IPS-NIHi7 (cell line): ENCODE measurements around the gene PLPP4.

Source experiments
- DNase-seq: peaks from one replicate; pipeline ENCODE4 v3.0.0; 2012; ENCODE audit warnings: mixed read lengths; ENCODE audit errors: extremely low spot score

Gene PLPP4

DNA sequence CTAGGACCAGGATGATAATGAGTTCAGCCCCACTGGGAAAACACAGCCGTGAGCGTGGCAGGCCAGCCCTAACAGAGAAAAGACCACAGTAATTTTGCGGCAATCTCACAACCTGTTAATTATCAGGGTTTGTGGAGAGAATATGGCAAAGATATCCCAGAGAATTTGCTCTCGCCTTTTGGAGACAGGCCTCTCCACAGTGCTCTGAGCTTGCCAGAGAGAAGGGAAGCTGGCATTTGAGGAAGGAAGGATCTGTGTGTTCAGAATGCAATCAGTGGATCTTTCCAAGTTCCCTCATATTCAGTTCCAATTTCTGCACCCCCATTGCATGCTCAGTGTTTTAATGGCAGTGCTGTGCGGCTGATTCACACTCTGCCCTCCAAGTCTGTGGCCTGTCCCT lies 60.2 kb downstream of the PLPP4 start:
- no peak for DNase-seq

DNA sequence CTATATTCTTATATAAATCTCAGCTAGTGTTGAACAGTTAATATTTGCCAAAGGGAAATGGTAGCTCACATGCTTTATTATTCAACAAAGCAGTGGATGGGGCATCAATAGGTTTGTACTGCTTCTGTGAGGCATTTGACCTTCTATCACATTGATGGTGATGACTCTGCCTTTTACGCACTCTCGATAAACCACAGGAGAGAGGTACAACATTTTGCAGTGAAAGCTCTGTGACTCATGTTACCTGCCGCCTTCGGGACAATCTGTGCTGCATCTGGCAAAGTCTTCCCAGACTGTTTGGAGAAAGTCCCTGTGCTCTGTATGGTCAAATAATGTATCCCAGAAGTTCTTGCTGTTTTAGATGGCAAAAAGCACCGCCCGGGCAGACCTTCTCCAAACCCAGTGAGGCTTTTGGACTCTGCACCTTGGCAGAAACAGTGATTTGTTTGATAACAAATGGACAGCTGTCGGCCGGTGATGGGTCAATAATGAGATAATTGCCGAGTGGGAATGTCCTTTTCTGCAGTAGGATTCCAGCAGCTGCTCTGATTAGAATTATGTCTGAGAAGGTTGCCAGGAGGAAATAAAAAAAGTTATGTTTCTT lies 61.0 kb downstream of the PLPP4 start:
- DNase-seq: no peak

- no peak for DNase-seq
These were observed 64.9 kb downstream of the PLPP4 start for GRCh38 chr10:120521880-120522279.

GRCh38 chr10:120527691-120528090 lies 70.7 kb downstream of the PLPP4 start:
- DNase-seq: no peak

DNA sequence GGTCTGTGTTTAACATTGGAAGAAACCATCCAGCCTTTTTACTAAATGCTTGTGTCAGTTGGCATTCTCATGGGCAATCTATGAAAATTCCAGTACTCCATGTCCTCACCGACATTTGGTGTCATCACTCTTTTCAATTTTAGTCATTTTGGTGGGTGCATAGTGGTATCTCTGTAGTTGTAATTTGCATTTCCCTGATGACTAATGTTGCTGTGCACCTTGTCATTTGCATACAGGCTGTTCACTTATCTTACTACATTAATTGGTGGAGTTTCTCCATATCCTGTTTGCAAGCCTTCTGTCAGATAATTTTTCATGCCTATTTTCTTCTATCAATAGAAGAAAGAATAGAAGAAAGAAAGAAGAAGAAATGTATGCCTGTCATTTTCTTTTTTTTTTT lies 73.7 kb downstream of the PLPP4 start:
- no peak for DNase-seq

DNA sequence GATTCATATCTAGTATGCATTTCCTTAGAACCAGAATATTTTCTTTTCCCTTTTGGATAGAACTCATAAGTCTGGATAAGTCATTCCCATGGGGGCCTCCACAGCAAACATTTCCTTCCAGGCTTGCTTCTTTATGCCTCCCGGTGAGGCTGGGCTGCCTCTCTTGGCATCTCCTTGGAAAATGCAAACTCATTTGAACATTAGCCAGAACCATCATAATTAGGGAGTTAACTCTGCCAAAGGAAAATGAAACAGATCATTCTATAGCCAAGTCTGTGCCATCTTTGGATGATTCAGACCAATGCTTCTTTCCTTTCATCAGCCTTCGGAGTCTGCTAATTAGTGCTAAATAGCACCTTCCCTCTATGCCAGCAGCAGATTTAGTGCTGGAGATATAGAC lies 81.1 kb downstream of the PLPP4 start:
- DNase-seq: no peak

- no peak for DNase-seq
These were observed 82.0 kb downstream of the PLPP4 start for GRCh38 chr10:120539076-120539475.

DNA sequence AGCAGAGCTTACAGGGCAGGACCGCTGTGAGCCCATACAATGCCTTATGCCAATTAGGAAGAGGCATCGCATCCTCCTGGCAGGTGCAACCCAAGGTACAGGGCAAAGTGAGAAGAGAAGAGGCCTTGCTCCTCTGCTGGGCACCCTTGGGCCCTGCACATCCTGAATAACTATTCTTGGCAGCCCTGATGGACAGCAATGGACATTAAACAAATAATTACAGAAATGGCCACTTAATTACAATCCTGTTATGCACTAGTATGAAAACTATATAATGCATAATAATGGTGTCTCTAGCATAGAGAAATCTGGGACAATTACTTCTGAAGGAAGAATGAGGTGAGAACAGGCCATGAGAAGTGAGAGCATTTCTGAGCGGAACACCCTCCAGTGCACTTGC lies 83.5 kb downstream of the PLPP4 start:
- DNase-seq: no peak

DNA sequence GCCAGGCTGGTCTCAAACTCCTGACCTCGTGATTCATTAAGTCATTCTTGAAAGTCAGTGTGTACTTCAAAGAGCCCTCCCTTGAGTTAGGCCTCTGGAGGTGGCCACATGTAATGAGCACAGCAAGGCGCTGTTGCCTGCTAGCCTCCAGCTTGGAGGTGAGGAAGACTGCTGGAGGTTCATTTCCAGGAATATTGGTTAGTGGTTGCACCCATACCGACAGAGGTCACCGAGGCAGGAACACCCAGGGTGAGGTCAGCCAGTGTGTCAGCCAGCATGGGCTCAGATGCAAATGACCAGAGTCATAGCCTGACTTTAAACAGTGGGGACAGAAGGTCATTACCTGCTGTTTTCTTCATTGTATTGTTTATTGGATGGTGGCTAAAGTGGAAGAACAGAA lies 85.0 kb downstream of the PLPP4 start:
- no peak for DNase-seq

DNA sequence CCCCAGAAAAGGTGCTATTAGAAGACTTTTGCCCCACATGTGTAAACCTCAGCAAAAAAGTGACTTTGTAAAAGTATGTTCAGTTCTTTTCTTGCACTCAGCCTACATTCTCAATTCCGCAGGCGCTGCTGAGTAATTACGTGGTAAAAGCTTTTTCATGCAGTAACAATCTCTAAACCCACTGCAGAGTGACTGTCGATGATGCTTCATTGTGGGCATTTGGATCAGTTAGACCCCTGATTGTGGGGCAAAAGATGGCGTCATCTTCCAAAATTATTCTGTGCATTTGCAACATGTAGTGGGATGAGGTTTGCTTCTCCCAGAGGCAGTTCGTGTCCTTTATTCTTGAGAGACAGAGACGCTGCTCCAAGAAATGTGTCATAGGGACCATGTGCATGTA lies 85.6 kb downstream of the PLPP4 start:
- no peak for DNase-seq

DNA sequence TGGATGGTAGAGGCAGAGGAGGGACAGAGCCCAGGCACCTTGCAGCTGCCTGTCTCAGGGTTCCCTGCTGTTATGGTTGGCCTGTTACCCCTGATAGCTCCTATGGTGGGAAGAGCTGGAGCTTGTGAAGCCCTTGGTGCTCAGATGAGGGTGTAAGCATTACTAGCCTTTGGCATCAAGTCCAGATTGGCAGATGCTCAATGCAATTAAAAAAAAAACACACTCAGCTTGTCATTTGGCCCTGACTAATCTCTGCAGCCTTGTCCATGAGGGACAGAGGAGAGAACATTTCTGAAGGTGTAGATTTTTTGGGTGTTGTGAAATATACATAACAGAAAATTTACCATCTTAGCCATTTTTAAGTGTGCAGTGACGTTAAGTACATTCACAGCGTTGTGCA lies 86.3 kb downstream of the PLPP4 start:
- no peak for DNase-seq

DNA sequence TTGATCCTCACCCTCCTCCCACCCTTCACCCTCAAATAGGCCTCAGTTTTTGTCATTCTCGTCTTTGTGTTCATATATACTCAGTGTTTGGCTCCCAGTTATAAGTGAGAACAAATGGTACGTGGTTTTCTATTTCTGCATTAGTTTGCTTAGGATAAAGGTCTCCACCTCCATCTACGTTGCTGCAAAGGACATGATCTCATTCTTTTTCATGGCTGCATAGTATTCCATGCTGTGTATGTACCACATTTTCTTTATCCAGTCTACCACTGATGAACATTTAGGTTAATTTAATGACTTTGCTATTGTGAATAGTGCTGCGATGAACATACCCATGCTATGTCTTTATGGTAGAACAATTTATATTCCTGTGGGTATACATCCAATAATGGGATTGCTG lies 91.2 kb downstream of the PLPP4 start:
- no peak for DNase-seq

- no peak for DNase-seq
These were observed 95.2 kb downstream of the PLPP4 start for GRCh38 chr10:120552262-120552661.

DNA sequence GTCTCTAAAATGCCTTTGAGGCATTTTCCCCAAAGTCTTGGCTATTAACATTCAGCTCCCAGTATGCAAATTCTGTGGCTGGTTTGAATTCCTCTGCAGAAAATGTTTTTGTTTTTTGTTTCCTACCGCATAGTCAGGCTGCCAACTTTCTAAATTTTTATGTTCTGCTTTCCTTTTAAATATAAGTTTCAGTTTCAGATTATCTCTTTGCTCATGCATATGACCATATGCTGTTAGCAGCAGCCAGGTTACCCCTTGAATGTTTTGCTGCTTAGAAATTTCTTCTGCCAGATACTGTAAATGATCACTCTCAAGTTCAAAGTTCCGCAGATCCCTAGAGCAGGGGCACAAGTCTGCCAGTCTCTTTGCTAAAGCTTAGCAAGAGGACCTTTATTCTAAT lies 96.9 kb downstream of the PLPP4 start:
- DNase-seq: no peak

DNA sequence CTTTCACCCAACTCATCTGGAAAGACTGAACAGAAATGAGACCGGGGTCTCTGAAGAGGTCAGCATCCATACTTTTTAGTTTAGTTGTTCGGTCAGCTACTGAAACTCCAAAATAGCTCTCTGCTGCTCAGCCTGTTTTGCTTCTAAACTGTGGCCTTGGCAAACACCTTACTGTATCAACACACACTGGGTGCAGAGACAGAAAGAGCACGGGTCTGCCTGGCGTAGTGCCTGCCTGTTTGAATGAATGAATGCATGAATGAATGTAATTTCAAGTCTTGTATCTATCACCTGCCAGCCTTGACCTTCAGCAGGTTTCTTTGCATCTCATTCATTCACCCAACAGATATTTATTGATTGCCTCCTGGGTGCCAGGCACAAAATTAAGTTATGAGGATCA lies 98.4 kb downstream of the PLPP4 start:
- no peak for DNase-seq

DNA sequence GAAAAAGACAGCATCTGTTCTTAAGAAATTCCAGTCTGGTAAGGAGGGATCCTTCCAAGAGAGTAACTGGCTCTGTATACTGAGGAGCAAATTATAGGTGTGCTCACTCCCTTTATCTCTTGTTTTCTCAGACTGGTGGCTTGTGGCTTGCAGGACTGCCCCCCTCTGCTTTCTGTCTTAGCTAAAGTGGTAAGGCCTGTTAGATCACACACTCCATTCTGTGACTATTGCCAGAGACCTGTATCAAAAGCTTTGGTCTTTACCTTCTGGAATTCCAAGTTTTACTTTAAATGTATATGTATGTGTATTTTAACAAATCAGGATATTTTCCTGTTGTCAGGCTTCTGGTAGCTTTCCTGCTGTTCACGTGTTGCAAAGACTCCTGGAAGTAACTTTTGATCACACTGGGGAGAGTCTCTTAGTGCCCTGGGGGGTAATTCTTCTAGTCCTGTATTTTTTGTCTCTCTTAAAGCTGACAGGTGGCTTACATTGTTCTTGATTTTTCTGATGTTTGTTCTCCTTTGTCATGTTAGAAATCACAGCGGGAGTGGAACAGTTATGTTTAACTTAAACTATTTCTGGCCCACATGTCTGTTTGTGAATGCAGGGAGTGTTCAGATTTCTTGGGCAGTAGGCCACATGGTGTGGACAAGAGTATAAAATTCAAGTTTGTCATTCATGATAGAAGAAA lies 99.0 kb downstream of the PLPP4 start:
- no peak for DNase-seq

GRCh38 chr10:120557311-120557710 lies 100.3 kb downstream of the PLPP4 start:
- DNase-seq: no peak

DNA sequence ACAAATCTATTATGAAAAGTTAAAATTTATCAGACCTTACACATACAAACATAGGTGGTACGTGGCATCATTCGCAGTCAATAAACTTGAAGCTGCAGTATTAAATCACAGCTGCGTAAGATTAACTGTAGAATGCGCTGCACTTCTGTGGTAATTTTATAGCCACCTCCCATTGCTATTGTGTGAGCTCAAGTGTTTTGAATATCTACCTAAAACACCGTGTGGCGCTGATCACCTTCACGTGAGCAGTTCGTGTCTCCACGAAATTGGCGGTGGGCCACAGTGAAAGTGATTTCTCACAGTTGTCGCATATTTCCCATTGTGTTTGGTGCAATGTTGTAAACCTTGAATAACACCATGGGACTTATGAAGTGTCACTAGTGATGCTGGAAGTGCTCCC lies 102.8 kb downstream of the PLPP4 start:
- no peak for DNase-seq

DNA sequence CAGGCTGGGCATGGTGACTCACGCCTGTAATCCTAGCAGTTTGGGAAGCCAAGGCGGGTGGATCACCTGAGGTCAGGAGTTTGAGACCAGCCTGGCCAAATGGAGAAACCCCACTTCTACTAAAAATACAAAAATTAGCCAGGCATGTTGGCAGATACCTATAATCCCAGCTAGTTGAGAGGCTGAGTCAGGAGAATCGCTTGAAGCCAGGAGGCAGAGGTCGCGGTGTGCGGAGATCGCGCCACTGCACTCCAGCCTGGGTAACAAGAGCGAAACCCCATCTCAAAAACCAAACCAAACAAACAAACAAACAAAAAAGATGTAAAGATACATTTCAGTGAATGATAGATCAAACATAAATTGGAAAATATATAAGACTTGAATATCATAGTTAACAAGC lies 105.9 kb downstream of the PLPP4 start:
- DNase-seq: no peak

DNA sequence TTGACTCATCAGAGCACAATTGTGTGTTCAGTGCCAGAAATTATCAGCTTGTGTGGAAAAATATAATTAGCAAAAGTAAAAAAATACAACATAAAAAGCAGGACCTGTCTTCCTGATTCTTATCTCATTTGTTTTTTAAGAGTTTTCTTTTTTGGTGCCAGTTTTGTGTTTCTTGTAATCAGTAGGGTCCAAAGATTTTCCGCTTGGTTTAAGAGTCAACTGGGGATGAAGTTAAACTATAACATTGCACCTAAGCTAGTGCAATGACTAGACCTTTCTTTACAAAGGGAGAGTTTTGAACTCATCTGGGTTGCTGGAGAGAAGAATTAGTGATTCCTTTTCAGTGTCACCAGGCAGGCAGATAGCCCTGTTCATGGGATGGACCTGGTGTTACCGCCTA lies 113.4 kb downstream of the PLPP4 start:
- DNase-seq: no peak

DNA sequence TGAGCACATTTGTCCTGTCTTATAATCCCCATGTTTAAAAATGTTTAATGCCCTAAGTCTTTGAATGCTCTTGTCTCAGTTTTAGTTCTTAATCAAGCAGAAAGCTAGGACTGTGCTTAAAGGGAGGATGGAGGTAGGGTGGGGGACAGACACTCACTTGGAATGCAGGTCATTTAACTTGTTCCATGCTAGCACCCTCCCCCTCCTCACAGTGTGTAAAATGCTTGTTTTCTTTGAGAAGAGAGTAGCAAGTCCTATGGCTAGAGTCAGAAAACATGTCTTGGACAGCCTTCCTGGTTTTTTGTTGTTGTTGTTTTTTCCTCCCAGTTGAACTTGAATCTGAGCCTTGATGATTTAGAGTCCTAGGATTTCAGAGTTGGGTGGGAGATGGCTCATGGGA lies 114.2 kb downstream of the PLPP4 start:
- no peak for DNase-seq

- no peak for DNase-seq
These were observed 115.3 kb downstream of the PLPP4 start for GRCh38 chr10:120572307-120572706.

- no peak for DNase-seq
These were observed 116.3 kb downstream of the PLPP4 start for GRCh38 chr10:120573355-120573754.

GRCh38 chr10:120574981-120575380 lies 118.0 kb downstream of the PLPP4 start:
- no peak for DNase-seq
